Hematopoietic multipotent progenitor cell treated with erythropoietin and hydrocortisone succinate and interleukin-3 and kit ligand, for 17 days (in vitro differentiated cells): Measurements from ENCODE around the gene PACS1.
"Not testable (repeated sequence)": the region's sequence is repeated elsewhere in the genome, so short reads cannot be mapped to it uniquely, and the experiment has no call there.

Source experiments
- DNase-seq: peaks from one replicate; pipeline ENCODE4 v3.0.0-alpha.2; 2015; ENCODE audit warnings: low spot score

PACS1 gene

GRCh38 chr11:66076561-66076960 lies 6.5 kb downstream of the PACS1 start:
- no peak for DNase-seq

- no peak for DNase-seq
Observed at GRCh38 chr11:66077927-66078326, 7.9 kb downstream of the PACS1 start.

- DNase-seq: not testable (repeated sequence)
Observed at GRCh38 chr11:66078949-66079348, 8.9 kb downstream of the PACS1 start.

- DNase-seq: peak; percentile 71
Observed at GRCh38 chr11:66080055-66080817, 10.2 kb downstream of the PACS1 start.

- no peak for DNase-seq
Observed at GRCh38 chr11:66081505-66081904, 11.4 kb downstream of the PACS1 start.

- DNase-seq: peak; percentile 40
Observed at GRCh38 chr11:66082946-66083698, 13.1 kb downstream of the PACS1 start.

- DNase-seq: no peak
Observed at GRCh38 chr11:66083767-66084166, 13.7 kb downstream of the PACS1 start.

GRCh38 chr11:66084821-66085475 lies 14.9 kb downstream of the PACS1 start:
- no peak for DNase-seq

- DNase-seq: no peak
Observed at GRCh38 chr11:66087148-66087908, 17.3 kb downstream of the PACS1 start.

- no peak for DNase-seq
Observed at GRCh38 chr11:66089067-66089466, 19.0 kb downstream of the PACS1 start.

GRCh38 chr11:66090288-66090687 lies 20.2 kb downstream of the PACS1 start:
- DNase-seq: no peak

GRCh38 chr11:66092125-66092524 lies 22.1 kb downstream of the PACS1 start:
- not testable (repeated sequence) for DNase-seq

- not testable (repeated sequence) for DNase-seq
Observed at GRCh38 chr11:66099746-66100145, 29.7 kb downstream of the PACS1 start.

- DNase-seq: no peak
Observed at GRCh38 chr11:66100272-66101065, 30.4 kb downstream of the PACS1 start.

GRCh38 chr11:66101066-66101464 lies 31.0 kb downstream of the PACS1 start:
- no peak for DNase-seq

GRCh38 chr11:66104057-66104638 lies 34.1 kb downstream of the PACS1 start:
- no peak for DNase-seq

GRCh38 chr11:66106786-66107599 lies 36.9 kb downstream of the PACS1 start:
- DNase-seq: no peak

GRCh38 chr11:66107600-66108510 lies 37.8 kb downstream of the PACS1 start:
- no peak for DNase-seq

GRCh38 chr11:66109294-66109693 lies 39.2 kb downstream of the PACS1 start:
- no peak for DNase-seq
